IPS DF 6.9 (cell line): ENCODE measurements around the gene UBE4A.

Source experiments
- DNase-seq: peaks from one replicate; pipeline ENCODE4 v3.0.0-alpha.2; 2013; ENCODE audit warnings: low read depth, low spot score
- H3K27ac ChIP-seq: one replicate; pipeline ENCODE4 v1.5.1; 2013; ENCODE audit warnings: low read length, control low read depth
- H3K27me3 ChIP-seq: 2 replicates; pipeline ENCODE4 v1.6.1; 2013; ENCODE audit warnings: mild to moderate bottlenecking, low read length; ENCODE audit not compliant: control insufficient read depth, insufficient read depth
- H3K36me3 ChIP-seq: 2 replicates; pipeline ENCODE4 v1.6.1; 2013; ENCODE audit warnings: low read length; ENCODE audit not compliant: control insufficient read depth, insufficient read depth
- H3K4me1 ChIP-seq: 2 replicates; pipeline ENCODE4 v1.6.1; 2013; ENCODE audit warnings: low read length; ENCODE audit not compliant: control insufficient read depth, insufficient read depth
- H3K4me3 ChIP-seq: 2 replicates; pipeline ENCODE4 v1.5.1; 2013; ENCODE audit warnings: mild to moderate bottlenecking, low read length
- H3K9me3 ChIP-seq: 2 replicates; pipeline ENCODE4 v1.6.1; 2013; ENCODE audit warnings: low read length, inconsistent platforms; ENCODE audit not compliant: control insufficient read depth, insufficient read depth
- WGBS: extraction: QIAGEN DNeasy Blood & Tissue Kit; methylation state at CpG from one replicate; pipeline ENCODE4 v1.1.7; 2013; ENCODE audit warnings: mixed read lengths, missing lambda C conversion rate; ENCODE audit not compliant: insufficient read length, insufficient coverage; 5-methylcytosine and 5-hydroxymethylcytosine counted together

Gene UBE4A

GRCh38 chr11:118320515-118320914 is 38.9 kb upstream of the UBE4A start:
- no CpG with 5 or more reads among the region's 3 CpGs for WGBS
- no peaks in the 10 kb centered on the region for H3K36me3 ChIP-seq
- DNase-seq = no peak
- no peak overlapping the region for H3K4me3 ChIP-seq
- H3K27ac ChIP-seq = no peak overlapping the region
- no peaks in the 10 kb centered on the region for H3K27me3 ChIP-seq
- no peaks in the 10 kb centered on the region for H3K9me3 ChIP-seq
- peaks cover 6% of the 10 kb centered on the region; the same call in 1 of the 2 replicates for H3K4me1 ChIP-seq

- Histone ChIP-seq H3K27ac (no peak overlapping the region), H3K9me3 (no peaks in the 10 kb centered on the region), H3K27me3 (no peaks in the 10 kb centered on the region), H3K4me3 (no peak overlapping the region), H3K4me1 (peaks cover 3% of the 10 kb centered on the region; the same call in 1 of the 2 replicates), H3K36me3 (no peaks in the 10 kb centered on the region)
- DNase-seq = no peak
- WGBS = no CpG with 5 or more reads among the region's 5 CpGs
Observed at GRCh38 chr11:118321386-118322082, 37.9 kb upstream of the UBE4A start.

GRCh38 chr11:118322721-118323120 is 36.7 kb upstream of the UBE4A start:
- DNase-seq = no peak
- H3K27me3 ChIP-seq = no peaks in the 10 kb centered on the region
- H3K9me3 ChIP-seq = no peaks in the 10 kb centered on the region
- peaks cover 1% of the 10 kb centered on the region; the same call in 1 of the 2 replicates for H3K4me1 ChIP-seq
- H3K4me3 ChIP-seq = no peak overlapping the region; the same call in 1 of the 2 replicates
- H3K27ac ChIP-seq = no peak overlapping the region
- WGBS = no CpG with 5 or more reads among the region's 19 CpGs
- no peaks in the 10 kb centered on the region for H3K36me3 ChIP-seq

- Histone ChIP-seq H3K4me3 (no peak overlapping the region), H3K36me3 (no peaks in the 10 kb centered on the region), H3K27ac (no peak overlapping the region), H3K9me3 (no peaks in the 10 kb centered on the region), H3K4me1 (peaks cover 1% of the 10 kb centered on the region; the same call in 1 of the 2 replicates), H3K27me3 (no peaks in the 10 kb centered on the region)
- DNase-seq = no peak
Observed at GRCh38 chr11:118325283-118325682, 34.1 kb upstream of the UBE4A start.

GRCh38 chr11:118328745-118329144 is 30.7 kb upstream of the UBE4A start:
- Histone ChIP-seq H3K36me3 (no peaks in the 10 kb centered on the region), H3K4me1 (no peaks in the 10 kb centered on the region), H3K4me3 (no peak overlapping the region), H3K27me3 (no peaks in the 10 kb centered on the region), H3K9me3 (no peaks in the 10 kb centered on the region), H3K27ac (no peak overlapping the region)
- no peak for DNase-seq

GRCh38 chr11:118334745-118335144 is 24.7 kb upstream of the UBE4A start:
- H3K4me3 ChIP-seq = no peak overlapping the region
- H3K36me3 ChIP-seq = no peaks in the 10 kb centered on the region
- H3K9me3 ChIP-seq = no peaks in the 10 kb centered on the region
- H3K27ac ChIP-seq = no peak overlapping the region
- H3K4me1 ChIP-seq = no peaks in the 10 kb centered on the region
- no CpG with 5 or more reads among the region's 1 CpG for WGBS
- no peak for DNase-seq
- H3K27me3 ChIP-seq = no peaks in the 10 kb centered on the region

GRCh38 chr11:118338637-118339061 is 20.8 kb upstream of the UBE4A start:
- Histone ChIP-seq H3K27ac (no peak overlapping the region), H3K4me3 (no peak overlapping the region), H3K27me3 (no peaks in the 10 kb centered on the region), H3K9me3 (no peaks in the 10 kb centered on the region), H3K36me3 (no peaks in the 10 kb centered on the region), H3K4me1 (no peaks in the 10 kb centered on the region)
- no CpG with 5 or more reads among the region's 7 CpGs for WGBS
- DNase-seq = no peak

- no peaks in the 10 kb centered on the region for H3K27me3 ChIP-seq
- no peak overlapping the region for H3K4me3 ChIP-seq
- no peak for DNase-seq
- H3K9me3 ChIP-seq = no peaks in the 10 kb centered on the region
- H3K4me1 ChIP-seq = no peaks in the 10 kb centered on the region
- H3K27ac ChIP-seq = no peak overlapping the region
- no peaks in the 10 kb centered on the region for H3K36me3 ChIP-seq
- WGBS = no CpG with 5 or more reads among the region's 5 CpGs
Observed at GRCh38 chr11:118339281-118339961, 20.0 kb upstream of the UBE4A start.

- H3K36me3 ChIP-seq = no peaks in the 10 kb centered on the region
- no CpG with 5 or more reads among the region's 3 CpGs for whole genome bisulfite sequencing
- no peak overlapping the region for H3K4me3 ChIP-seq
- no peak overlapping the region for H3K27ac ChIP-seq
- no peaks in the 10 kb centered on the region for H3K27me3 ChIP-seq
- no peaks in the 10 kb centered on the region for H3K4me1 ChIP-seq
- no peaks in the 10 kb centered on the region for H3K9me3 ChIP-seq
- no peak for DNase-seq
Observed at GRCh38 chr11:118340449-118340848, 19.0 kb upstream of the UBE4A start.

GRCh38 chr11:118341261-118341660 is 18.1 kb upstream of the UBE4A start:
- no peaks in the 10 kb centered on the region for H3K4me1 ChIP-seq
- no peaks in the 10 kb centered on the region for H3K9me3 ChIP-seq
- no peak overlapping the region for H3K4me3 ChIP-seq
- no peaks in the 10 kb centered on the region for H3K27me3 ChIP-seq
- H3K36me3 ChIP-seq = no peaks in the 10 kb centered on the region
- no CpG with 5 or more reads among the region's 3 CpGs for WGBS
- DNase-seq = no peak
- H3K27ac ChIP-seq = no peak overlapping the region
